Measurements from ENCODE around the gene CGB7.

Gene CGB7

DNA sequence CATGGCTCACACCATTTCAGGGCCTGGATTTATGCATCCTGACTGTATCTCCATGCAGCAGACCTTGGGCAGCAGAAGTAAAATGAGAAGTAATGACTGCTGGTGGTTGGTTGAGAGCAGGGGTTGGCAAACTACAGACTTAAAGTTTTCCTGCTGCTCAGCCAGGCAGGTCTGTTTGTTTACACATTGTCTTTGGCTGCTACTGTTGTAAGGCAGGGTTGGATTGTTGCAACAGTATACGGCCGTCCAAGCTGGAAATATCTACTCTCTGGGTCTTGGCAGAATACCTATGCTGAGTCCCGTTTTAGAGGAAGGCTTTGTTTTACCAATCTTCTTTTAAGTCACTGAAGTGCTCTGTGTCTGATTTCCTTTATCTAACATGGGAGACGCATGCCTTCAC, 41.2 kb upstream of the CGB7 start:
- H3K4me3 ChIP-seq (replicated peaks; ENCODE audit: low read depth, low read length) = no peak overlapping the region
- DNase-seq (ENCODE audit: low read depth) = no peak
- TF ChIP-seq, protein P1, sequence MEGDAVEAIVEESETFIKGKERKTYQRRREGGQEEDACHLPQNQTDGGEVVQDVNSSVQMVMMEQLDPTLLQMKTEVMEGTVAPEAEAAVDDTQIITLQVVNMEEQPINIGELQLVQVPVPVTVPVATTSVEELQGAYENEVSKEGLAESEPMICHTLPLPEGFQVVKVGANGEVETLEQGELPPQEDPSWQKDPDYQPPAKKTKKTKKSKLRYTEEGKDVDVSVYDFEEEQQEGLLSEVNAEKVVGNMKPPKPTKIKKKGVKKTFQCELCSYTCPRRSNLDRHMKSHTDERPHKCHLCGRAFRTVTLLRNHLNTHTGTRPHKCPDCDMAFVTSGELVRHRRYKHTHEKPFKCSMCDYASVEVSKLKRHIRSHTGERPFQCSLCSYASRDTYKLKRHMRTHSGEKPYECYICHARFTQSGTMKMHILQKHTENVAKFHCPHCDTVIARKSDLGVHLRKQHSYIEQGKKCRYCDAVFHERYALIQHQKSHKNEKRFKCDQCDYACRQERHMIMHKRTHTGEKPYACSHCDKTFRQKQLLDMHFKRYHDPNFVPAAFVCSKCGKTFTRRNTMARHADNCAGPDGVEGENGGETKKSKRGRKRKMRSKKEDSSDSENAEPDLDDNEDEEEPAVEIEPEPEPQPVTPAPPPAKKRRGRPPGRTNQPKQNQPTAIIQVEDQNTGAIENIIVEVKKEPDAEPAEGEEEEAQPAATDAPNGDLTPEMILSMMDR (IDR thresholded peaks at IDR 0.05; ENCODE audit: low read length, missing control alignments) = no peak

DNA sequence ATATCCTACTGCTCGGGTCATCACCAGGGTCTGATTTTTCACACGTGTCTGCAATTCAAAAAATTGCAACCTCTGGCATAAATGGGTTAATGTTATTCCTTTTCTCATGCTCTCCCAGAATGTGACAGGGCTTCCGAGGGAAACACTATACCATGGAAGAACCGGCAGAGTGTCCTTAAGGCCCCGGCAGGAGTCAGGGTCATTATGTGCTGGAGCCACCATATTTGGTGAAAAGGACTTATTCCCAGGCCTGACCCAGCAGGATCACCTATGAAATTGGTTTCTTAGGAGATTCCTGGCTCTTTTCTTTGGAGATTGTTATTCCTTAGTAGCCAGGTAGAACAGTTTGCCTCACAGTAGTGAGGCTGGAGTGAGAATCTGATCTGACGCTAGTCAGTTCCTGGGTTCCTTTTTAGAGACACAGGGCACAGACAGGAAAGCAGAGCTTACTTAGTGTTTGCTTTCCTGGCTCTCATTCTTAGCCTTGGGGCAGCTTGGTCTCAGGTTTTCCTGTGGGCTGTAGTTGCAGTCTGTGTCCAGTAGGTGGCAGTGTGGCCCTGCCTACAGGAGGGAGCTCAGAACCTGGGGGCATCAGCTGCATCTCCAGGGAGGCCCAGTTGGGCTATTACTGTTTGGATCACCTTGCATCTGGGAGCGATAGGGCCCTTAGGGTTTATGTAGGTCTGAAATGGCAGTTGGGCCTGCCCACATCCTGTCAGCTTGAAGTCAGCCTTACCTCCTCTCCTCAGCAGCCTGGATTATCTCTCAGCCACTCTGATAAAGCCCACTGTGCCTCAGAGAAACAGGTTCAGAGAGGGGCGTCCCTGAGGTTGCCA, 40.1 kb upstream of the CGB7 start:
- DNase-seq (ENCODE audit: low read depth) = peak; percentile 80
- TF ChIP-seq, protein P1 (IDR thresholded peaks at IDR 0.05; ENCODE audit: low read length, missing control alignments) = peak; percentile 100
- no peak overlapping the region for H3K4me3 ChIP-seq (replicated peaks; ENCODE audit: low read depth, low read length)

DNA sequence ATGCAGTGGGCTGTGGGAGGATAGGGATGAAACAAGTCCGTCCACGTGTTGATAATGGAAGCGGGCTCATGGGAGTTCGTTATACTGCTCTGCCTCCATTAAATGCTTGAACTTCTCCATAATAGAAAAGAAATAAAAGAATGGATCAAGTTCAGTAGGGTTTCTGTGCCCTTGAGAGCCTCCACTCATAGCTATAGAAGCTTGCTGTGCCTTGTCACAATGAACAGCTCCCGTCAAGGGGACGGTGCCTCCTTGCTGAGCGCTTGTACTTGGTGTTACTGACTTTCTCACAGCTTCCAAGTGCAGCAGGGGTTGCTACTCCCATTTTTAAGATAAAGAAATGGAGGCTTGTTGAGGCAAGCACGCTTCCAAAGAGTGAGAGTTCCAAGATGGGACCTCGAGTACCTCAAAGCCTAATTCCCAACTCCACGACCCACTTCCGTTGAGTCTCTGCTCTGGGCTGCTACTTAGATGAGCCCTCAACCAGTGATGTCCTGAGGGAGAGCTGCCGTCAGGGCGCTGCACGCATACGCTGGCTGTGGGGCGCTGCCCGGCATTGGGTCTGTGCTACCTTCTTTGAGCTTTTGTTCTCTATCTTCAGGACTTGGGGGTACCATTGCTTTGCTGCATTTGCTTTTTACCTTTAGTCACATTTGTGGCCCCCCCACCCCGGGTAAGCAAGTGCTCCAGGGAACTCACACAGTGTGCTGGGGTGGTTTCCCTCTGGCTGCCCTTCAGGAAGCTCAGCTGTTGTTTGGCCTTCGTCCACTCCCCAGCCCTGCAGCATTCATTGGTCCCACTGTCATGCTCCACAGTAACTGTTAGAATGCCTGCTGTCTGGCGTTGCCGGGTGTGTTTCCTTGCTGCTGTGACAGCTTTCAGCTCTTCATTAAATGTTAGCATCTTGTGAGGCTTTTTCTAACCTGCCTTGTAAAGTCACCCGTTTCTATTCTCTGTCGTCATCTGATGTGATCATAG, 37.2 kb upstream of the CGB7 start:
- TF ChIP-seq, protein P1 (IDR thresholded peaks at IDR 0.05; ENCODE audit: low read length, missing control alignments) = no peak
- H3K4me3 ChIP-seq (replicated peaks; ENCODE audit: low read depth, low read length) = no peak overlapping the region
- no peak for DNase-seq (ENCODE audit: low read depth)

DNA sequence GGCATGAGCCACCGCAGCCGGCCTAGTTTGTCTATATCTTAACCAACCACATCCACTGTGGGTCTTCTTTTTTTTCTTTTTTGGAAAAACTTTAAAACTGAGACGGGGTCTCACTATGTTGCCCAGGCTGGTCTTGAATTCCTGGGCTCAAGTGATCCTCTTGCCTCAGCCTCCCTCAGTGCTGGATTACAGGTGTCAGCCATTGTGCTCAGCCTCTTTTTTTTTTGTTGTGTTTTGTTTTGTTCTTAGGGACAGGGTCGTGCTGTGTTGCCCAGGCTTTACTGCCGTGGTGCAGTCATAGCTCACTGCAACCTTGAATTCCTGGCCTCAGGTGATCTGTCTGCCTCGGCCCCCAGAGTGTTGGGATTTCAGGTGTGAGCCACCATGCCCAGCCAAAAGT, 35.1 kb upstream of the CGB7 start:
- no peak for DNase-seq (ENCODE audit: low read depth)
- no peak overlapping the region for H3K4me3 ChIP-seq (replicated peaks; ENCODE audit: low read depth, low read length)
- TF ChIP-seq, protein P1 (IDR thresholded peaks at IDR 0.05; ENCODE audit: low read length, missing control alignments) = no peak

DNA sequence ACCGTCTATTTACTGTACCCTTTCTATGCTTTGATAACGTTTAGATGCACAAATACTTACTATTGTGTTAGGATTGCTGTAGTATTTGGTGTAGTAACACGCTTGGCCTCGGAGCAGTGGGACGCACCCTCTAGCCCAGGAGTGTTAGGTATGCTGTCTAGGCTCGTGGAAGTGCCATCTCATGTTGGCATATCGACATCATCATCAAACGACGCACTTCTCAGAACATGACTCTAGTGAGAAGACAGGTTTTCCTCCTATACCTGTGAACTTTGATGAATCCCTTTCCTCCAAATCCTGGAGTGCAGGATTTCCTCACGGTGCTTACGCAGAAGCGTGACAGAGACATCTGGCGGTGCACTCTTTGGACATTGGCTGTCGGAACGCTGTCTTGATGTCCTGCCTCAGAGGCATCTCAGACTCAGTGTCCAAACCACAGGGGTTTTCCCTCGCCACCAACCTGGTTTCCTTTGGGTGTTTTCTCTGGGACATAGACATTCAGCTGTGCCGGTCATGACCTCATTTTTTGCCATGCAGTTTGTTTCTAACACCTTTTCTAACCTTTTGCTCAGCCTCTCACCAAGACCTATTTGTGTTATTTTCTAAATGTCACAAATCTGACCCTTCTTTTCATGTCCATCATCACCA, 34.0 kb upstream of the CGB7 start:
- TF ChIP-seq, protein P1 (IDR thresholded peaks at IDR 0.05; ENCODE audit: low read length, missing control alignments) = no peak
- no peak for DNase-seq (ENCODE audit: low read depth)

DNA sequence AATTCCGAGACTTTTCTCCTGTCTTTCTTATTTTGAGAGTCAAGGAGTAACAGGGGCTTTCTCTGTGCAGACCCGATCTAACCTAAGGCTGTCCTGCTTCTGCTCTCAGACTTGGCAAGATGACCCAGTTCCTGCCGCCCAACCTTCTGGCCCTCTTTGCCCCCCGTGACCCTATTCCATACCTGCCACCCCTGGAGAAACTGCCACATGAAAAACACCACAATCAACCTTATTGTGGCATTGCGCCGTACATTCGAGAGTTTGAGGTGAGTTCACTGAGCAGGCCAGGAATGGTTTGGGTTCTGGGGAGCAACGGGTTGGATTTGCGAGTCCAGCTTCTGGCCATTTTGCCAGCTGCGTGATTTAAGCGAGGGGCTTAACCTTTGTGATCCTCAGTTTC, 28.7 kb upstream of the CGB7 start:
- TF ChIP-seq, protein P1 (IDR thresholded peaks at IDR 0.05; ENCODE audit: low read length, missing control alignments) = no peak
- DNase-seq (ENCODE audit: low read depth) = no peak
- peak overlapping the region; percentile 98 for H3K4me3 ChIP-seq (replicated peaks; ENCODE audit: low read depth, low read length)

More for the DNA sequence above, 34.0 kb upstream of the CGB7 start:
- H3K4me3 ChIP-seq (replicated peaks; ENCODE audit: low read depth, low read length) = no peak overlapping the region
